ENCODE results near the gene TGFBR2.

TGFBR2 gene

DNA sequence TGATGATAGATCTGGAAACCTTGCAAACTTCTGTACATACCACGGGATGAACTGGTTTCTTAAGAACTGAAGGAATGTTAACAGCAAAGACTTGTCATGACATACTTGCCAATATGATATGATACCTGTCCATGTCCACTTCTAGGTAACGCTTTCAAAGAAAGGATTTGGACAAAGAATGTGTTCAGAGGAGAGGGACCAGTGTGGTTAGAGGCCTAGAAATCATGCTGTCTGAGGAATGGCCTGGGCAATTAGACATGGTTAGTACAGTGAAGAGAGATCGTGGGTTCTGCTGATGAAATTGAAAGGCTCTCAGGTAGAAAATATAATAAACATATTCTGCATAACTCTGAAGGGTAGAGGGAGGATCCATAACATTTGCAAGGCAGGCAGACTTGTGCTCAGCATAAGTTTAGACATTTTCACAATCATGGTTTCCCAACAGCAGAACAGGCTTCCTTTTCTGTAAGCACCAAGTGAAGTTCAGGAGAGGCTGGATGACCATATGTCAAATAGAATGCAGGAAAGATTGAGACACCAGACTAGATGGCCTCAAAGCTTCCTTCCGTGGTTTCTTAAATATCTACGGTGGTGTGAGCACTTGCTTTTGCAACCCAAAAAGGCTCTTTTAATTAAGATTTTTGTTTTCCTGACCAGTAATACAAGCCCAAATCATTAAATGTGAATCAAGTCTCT lies 39.9 kb downstream of the TGFBR2 start:
- no peak for DNase-seq (ENCODE audit: extremely low read depth, low read depth)
- TF ChIP-seq, protein P1, sequence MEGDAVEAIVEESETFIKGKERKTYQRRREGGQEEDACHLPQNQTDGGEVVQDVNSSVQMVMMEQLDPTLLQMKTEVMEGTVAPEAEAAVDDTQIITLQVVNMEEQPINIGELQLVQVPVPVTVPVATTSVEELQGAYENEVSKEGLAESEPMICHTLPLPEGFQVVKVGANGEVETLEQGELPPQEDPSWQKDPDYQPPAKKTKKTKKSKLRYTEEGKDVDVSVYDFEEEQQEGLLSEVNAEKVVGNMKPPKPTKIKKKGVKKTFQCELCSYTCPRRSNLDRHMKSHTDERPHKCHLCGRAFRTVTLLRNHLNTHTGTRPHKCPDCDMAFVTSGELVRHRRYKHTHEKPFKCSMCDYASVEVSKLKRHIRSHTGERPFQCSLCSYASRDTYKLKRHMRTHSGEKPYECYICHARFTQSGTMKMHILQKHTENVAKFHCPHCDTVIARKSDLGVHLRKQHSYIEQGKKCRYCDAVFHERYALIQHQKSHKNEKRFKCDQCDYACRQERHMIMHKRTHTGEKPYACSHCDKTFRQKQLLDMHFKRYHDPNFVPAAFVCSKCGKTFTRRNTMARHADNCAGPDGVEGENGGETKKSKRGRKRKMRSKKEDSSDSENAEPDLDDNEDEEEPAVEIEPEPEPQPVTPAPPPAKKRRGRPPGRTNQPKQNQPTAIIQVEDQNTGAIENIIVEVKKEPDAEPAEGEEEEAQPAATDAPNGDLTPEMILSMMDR (IDR thresholded peaks at IDR 0.05; ENCODE audit: low read depth, low read length, missing control alignments), result no peak
- no peak overlapping the region for H3K4me3 ChIP-seq (replicated peaks; ENCODE audit: low read depth, low read length)

DNA sequence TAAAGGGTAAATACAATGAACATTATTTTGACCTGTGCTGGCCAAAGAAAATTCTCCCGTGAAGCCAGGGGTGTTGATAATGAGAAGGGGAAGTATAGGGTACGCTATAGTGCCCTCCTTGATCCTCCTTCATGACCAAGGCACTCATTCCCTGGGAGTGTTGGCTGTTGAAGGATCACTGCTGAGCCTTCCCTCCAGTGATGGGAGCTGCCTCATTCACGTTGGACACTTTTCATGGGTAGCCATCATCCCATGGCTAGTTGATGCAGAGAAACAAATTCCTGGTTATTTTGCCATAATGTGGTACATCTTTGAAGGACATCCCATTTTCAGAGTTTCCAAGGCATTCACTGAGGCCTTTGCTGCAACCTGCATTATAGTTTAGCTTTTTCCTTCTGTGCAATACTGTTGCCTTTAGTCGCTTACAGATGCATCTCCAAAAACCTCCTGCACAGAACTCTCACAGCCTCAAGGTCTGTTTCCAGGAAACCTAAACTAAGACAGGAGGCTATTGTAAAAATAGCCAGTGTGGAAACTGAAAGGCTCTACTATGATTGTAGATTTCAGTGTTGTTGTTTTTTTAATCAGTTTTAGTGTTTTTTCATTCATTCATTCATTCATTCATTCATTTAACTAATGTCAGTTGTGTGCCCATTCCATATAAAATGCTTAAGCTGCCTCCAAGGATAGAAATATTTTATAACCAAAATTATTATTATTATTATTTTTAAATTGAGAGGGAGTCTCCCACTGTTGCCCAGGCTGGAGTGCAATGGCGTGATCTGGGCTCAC lies 40.8 kb downstream of the TGFBR2 start:
- no peak for DNase-seq (ENCODE audit: extremely low read depth, low read depth)
- TF ChIP-seq, protein P1 (IDR thresholded peaks at IDR 0.05; ENCODE audit: low read depth, low read length, missing control alignments), result no peak
- no peak overlapping the region for H3K4me3 ChIP-seq (replicated peaks; ENCODE audit: low read depth, low read length)

DNA sequence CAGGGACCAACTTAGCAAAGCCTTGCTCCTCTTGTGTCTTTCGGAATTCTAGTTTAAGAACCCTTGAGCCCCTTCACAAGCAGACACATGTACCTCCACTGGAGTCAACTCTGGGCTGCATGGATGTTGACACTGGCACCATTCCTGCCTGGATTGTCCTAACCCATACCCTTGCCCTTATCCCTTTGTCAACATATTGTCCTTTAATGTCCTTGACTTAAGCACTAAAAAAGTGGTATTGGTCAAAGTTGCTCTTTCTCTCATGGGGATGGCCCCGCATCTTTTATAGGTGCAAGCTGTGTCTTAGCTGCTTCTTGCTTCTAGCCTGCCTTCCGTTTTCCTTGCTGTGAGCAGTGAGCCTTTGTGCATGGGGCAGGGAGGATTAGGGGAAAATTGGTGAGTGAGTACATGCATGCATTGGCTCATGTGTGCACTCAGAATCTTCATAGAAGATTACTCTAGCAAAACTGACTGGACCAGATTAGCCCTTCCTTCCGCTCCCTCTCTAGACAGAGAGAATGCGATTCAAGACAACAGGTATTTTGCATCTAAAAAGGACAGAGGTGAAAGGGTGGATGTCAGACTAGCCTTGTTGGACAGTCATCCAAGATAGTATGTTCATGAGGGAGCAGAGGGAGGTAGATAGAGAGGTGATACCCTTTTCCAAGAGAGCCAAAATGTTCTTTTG lies 42.4 kb downstream of the TGFBR2 start:
- TF ChIP-seq, protein P1 (IDR thresholded peaks at IDR 0.05; ENCODE audit: low read depth, low read length, missing control alignments), result no peak
- H3K4me3 ChIP-seq (replicated peaks; ENCODE audit: low read depth, low read length), result no peak overlapping the region

DNA sequence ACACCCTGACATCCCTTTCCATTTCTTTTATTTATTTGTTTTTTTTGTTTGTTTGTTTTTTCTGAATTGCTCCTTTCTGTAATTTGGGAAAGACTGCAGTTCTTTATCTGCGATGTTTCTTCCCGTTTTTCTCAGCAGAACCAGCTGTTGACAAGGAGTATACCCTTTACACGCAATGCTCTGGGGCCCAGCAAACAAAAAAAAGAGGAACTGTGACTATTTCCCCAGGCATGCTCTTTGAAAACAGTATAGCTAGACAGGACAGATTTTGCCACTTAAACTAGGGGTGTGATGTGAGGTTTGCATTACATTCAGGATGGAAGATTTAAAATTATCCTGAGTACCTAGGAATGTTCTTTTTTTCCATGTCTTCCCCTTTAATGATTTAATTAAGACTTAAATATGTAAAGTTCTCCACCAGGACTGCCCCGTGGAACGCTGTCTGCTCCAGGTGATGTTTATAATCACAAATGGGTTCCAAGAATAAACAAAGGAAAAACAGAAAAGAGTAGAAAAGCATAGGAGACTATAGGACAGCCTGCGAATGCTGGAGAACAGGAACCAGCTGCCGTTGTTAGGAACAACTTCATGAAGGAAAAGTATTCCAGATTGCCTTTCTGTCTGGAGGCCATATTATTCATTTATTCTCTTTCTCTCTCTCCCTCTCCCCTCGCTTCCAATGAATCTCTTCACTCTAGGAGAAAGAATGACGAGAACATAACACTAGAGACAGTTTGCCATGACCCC lies 43.3 kb downstream of the TGFBR2 start:
- TF ChIP-seq, protein P1 (IDR thresholded peaks at IDR 0.05; ENCODE audit: low read depth, low read length, missing control alignments), result no peak
- H3K4me3 ChIP-seq (replicated peaks; ENCODE audit: low read depth, low read length), result no peak overlapping the region
- DNase-seq (ENCODE audit: extremely low read depth, low read depth), result no peak

More for the DNA sequence above, 42.4 kb downstream of the TGFBR2 start:
- no peak for DNase-seq (ENCODE audit: extremely low read depth, low read depth)

DNA sequence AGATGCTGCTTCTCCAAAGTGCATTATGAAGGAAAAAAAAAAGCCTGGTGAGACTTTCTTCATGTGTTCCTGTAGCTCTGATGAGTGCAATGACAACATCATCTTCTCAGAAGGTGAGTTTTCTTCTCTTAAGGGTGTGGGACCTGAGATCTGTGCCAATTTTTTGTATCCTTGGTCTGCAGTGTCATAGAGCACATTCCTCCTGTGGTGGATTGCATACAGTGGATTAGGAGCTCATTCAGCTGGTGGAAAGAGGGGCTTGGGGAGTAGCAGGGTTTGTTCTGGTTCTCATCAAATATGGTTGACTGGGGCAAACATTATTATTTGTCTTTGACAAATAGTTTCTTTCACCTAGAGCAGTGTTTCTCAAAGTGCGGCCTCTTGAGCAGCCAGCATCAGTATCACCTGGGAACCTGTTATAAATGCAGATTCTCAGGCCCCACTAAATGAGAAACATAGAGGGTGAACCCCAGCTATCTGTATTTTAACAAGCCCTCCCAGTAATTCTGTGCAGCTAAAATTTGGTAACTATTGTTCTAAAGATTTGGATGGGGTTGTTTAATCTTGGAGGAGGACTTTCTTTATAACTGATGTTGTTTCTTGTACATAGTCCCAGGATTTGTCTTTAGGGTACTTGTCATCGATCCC lies 44.1 kb downstream of the TGFBR2 start:
- no peak for DNase-seq (ENCODE audit: extremely low read depth, low read depth)
- TF ChIP-seq, protein P1 (IDR thresholded peaks at IDR 0.05; ENCODE audit: low read depth, low read length, missing control alignments), result no peak
- no peak overlapping the region for H3K4me3 ChIP-seq (replicated peaks; ENCODE audit: low read depth, low read length)

DNA sequence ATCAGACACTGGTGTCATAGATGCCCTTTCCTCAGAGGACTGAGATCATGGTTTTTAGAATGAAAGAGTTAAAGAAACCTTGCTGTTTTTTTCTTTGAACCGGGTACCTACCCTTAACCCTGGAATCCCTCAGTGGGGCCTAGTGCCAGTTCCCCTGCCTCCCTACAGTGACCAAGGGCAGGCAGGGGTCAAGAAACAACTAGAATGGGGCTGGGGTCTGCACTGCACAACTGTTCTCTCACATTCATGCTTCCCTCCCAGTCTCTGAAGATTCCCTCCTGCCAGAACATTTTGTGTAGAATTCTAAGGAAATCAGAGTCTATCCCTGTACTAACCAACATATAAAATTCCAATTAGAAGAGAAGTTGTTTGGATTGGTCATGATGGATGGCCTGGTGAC lies 47.9 kb downstream of the TGFBR2 start:
- H3K4me3 ChIP-seq (replicated peaks; ENCODE audit: low read depth, low read length), result no peak overlapping the region
- TF ChIP-seq, protein P1 (IDR thresholded peaks at IDR 0.05; ENCODE audit: low read depth, low read length, missing control alignments), result no peak
- DNase-seq (ENCODE audit: extremely low read depth, low read depth), result no peak
